Left colon (tissue), 2 donors: Measurements from ENCODE around the gene KIAA1549. TPM values are rescaled to one million over a fixed set of nuclear protein-coding genes. Genes with fewer than 3 reads are reported as not detected.
"Not testable (repeated sequence)": the region's sequence is repeated elsewhere in the genome, so short reads cannot be mapped to it uniquely, and the experiment has no call there.

Experiments used
- ATAC-seq: fragments of 200-7000 bp; cut with Tn5 transposase; one replicate; pipeline ENCODE4 v1.9.1; 2020; ENCODE audit warnings: mild to moderate bottlenecking, moderate library complexity
- DNase-seq, 2 donors: peaks; one replicate each; pipeline ENCODE4 v3.0.0-alpha.2; 2020
- intact Hi-C, 2 donors: fragments of 100-400 bp; cut with DNase I in 1 of 2; cut with micrococcal nuclease in 1 of 2; formaldehyde crosslinking; loops; one replicate each; pipeline versions ENCODE4 v1.11.2 to v1.14.0; 2022; cut with DNase I, micrococcal nuclease
- long read RNA-seq: library from polyadenylated mRNA; unstranded; transcript quantifications from one replicate; pipeline ENCODE4 v2.0.0, GENCODE V29; 2021
- total RNA-seq, 2 donors: library from RNA; stranded (reverse); fragmentation: NEBNext Ultra II Directional; extraction: Animal tissue kit (Norgen Biotek cat#: 25700); gene quantifications; one replicate each; pipeline ENCODE4 v1.2.1, GENCODE V29; 2021
- donor health status: DM: no; HTN: no; CAD: no.
- donor health status: DM: yes; HTN: yes; CAD: no.

KIAA1549 gene
- total RNA-seq, result 1 to 10 TPM; 2.7 to 3.3 TPM
- long read RNA-seq, partial matches to known transcripts, result 0 of 3 reads
- long read RNA-seq, other reads (novel, unspliced or antisense), result 3 of 3 reads

DNA sequence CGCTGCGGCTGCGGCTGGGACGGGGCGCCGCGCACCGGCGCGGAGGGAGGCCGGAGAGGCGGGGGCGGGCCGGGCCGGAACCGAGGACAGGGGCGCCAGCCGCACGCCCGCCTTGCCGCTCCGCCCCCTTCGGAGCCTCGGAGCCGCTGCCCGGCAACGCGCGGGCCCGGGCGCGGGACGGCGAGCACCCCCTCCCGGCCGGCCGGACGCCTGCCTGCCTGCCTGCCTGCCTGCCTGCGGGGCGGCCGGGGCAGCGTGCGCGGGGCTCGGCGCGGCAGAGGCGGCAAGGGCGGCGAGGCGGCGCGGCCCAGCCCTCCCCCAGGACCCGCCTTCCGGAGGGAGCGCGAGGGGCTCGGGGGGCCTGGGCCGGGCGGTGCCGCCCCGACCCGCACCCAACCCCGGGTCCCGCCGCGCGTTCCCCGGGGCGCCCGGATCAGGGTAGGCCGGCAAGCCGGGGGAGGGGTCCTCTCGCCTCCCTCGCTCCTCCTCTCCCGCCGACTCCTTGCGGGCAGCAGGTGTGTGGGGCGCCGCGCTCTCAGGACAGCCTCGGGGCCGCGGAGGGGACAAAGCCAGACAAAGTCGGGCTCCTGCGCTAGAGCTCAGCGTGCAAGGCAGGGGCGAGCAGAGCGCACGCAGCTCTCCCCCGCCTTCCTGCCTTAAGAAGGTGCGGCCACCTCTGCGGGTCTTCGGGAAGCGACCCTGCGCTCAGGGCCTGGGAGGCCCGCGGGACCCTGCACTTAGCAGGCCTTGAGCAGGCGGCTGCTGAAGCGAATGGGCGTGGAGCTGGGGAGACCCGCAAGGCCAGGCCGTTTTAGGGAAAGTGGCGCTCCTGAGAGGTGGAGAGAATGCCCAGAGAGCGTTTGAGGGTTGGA is at the start of gene KIAA1549:
KIAA1549 (minus strand) TSS at position 58 of the 872 bp plus-strand sequence. CDS start 120 bp downstream, outside the sequence.
- peak; percentile 44 to 74 for DNase-seq
- intact Hi-C loops, result no loop called here
- peak; percentile 92 for ATAC-seq

DNA sequence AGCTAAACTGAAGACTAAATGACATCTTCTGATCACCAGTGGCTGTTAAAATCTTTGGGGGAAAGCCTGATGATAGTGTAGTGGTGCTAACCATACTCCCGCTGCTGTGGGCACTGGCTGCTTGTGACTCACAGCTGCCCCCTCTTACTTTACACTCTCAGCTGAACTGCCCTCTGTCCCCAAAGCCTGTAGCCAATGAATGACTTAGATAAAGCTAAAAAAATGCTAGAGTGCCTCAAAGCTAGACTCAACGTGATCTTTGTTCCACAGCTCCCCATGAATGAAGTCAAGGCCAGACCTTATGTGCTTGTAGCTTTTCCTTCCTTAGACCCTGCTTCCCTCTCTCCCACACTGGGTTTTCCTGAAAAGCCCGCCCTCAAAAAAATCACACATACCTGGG is 48.2 kb upstream of the KIAA1549 start:
- intact Hi-C loops, result no loop called here
- DNase-seq (no peak), ATAC-seq (no peak)

DNA sequence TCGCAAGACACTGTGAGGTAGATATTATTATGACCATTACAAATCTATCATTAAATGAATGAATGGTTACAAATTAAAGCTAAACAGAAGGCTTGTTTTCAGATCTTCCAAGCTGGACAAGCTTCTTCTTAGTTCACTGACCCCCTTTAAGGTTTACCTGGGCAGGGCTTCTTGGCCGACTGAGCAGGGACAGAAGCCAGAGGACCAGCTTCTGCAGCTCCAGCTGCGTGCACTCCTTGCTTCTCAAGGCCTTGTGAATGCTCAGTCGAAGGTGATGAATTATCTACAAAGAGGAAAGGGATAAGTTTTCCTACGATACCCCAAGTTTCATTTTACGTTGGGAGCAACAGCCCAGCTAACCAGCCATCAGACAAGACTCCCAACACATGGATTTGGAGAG is 45.4 kb upstream of the KIAA1549 start:
- DNase-seq, result no peak
- intact Hi-C loops, result no loop called here
- ATAC-seq, result no peak

- ATAC-seq, DNase-seq, intact Hi-C loops: not testable (repeated sequence)
Measured at GRCh38 chr7:139025861-139026260, 44.7 kb upstream of the KIAA1549 start.

DNA sequence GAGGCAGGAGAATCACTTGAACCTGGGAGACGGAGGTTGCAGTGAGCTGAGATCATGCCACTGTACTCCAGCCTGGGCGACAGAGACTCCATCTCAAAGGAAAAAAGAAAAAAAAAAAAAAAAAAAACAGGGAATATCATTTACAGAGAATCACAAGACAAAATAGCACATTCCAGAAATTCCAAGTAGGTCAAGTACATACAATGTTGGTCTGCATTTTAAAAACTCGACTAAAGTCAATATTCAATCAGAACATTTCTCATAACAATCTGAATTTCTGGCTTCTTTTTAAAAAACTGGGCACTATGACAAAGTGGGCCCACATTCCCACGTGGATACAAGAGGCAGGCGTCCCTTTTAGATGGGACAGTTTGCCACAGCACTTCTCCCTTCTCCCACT is 41.9 kb upstream of the KIAA1549 start:
- no peak for DNase-seq
- intact Hi-C loops, result no loop called here
- ATAC-seq, result no peak

GRCh38 chr7:139022286-139022685 is 41.1 kb upstream of the KIAA1549 start:
- no peak for DNase-seq
- intact Hi-C loops, result no loop called here
- ATAC-seq, result no peak

DNA sequence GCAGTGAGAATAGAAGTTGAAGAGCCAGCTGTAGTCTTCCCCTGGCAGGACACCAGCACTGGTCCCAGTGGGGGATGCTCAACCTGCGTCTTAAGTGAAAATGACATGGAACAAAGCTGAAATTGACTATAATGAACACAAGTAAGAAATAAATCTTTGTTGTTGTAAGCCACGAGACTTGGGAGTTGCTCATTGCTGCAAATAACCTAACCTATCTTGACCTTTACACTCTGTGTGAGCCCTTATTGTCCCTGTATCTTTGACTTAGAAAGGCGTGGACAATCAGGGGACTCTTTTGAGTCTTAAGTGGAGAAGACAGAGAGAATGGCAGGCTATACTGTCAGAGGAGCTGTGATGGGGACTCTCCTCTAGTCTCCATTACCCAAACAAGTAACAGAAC is 37.7 kb upstream of the KIAA1549 start:
- intact Hi-C loops, result no loop called here
- ATAC-seq (peak; percentile 67), DNase-seq (no peak)

GRCh38 chr7:139016931-139017511 is 35.8 kb upstream of the KIAA1549 start:
- peak; percentile 86 for ATAC-seq
- peak; percentile 44 to 63 for DNase-seq
- intact Hi-C loops, result no loop called here

DNA sequence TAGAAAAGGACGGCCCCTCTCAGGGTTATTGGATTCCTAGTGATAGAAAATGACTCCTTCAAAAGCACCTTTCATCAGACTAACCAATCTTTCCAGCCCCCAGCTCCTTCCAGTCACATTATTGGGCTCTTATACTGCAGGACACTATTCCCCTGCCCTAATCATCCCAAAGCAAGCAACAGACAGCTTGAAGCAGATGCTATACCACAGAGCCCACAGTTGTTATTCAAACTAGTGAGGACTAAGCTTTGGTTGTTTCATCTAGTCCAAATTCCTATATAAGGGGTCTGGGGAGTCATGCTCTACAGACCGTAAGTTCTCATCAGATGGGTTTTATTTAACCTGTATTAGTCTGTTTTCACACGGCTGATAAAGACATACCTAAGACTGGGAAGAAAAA is 30.2 kb upstream of the KIAA1549 start:
- intact Hi-C loops, result no loop called here
- DNase-seq (no peak), ATAC-seq (no peak)

DNA sequence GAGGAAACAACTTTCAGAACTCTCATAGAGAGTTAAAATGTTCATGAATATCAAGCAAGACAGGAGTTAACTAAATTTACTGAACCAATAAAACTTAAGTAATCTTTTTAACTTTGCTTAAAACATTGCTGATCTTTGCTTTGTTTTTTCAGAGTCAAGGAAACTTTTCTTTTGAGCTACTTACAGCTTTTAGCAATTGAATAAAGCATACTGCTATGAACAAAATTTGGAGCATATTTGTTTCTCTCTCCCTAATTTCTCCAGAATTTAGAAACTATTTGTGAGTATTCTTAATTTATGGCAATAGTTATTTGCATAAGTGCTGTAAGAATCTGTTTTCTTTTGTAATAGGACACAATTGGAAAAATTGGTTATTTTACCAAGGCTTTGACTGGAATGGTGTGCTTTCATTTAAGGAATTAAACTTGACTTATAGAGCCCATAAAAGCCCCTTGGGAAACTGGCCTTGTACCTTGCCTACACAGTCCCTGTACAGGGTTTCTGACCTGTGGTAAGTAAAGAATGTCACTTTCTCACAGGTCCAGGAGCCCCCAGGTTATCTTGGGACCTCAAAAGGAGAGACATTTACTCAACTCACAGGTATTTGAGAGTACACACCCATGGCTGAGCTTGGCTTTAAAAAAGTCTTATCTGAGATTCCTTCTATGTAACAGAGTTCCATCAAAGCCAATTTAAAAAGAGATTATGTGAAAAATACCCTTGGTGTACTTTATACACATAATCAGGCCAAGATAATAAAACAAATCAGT is 23.3 kb upstream of the KIAA1549 start:
- no peak for DNase-seq

DNA sequence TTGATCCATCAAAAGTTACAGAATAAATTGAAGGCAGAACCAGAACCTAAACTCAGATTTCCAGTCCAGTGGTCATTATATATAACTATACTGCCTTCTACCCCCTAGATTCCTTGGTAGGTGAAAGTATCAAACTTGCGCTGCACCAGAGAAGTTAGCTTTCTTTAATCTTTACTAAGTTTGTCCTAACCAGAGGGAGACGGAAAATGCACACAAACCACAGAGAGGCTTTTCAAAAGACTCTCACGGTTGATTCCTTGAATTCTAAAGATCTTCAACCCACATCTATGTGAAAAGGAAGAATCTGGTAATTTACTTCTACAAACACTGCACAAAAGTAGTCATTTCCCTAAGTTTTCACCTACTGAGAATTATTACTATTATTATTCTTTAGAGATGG is 18.2 kb upstream of the KIAA1549 start:
- intact Hi-C loops, result no loop called here
- no peak for ATAC-seq
- no peak for DNase-seq

More for the DNA sequence above, 23.3 kb upstream of the KIAA1549 start:
- no peak for ATAC-seq
- intact Hi-C loops, result no loop called here

DNA sequence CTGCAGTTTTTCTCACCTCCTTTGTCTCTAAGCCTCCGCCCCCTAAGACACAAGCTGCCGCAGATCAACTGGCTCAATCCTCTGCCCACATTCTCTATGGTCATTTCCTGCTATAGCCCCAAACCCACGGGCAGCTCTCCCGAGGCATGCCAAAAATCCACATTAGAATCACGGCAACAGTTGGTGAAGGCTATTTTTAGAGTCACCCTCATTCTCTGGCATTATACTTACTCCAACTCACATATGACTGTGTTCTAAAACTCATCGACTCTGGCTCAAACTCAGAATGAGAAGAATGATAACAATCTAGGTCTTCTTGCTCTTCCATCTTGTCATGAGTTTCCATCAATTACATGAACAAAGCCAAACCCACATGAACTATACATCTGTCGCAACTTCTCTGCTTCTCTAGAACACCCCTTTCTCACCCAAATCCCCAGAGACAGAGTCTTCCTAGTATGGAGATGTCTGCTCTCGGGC is 10.9 kb upstream of the KIAA1549 start:
- ATAC-seq, result no peak
- intact Hi-C loops, result no loop called here
- no peak for DNase-seq

DNA sequence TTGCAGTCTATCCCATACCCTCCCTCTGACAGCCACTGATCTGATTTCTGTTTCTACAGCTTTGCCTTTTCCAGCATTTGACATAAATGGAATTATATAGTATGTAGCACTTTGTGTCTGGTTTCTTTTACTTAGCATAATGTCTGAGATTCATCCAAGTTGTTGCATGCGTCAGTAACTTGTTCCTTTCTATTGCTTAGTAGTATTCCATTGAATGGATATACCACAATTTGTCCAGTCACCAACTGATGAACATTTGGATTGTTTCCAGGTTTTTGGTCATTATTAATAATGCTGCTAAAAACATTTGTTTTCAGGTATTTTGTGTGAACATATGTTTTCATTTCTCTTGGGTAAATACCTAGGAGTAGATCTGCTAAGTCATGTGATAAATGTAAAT is 6.5 kb upstream of the KIAA1549 start:
- ATAC-seq (no peak), DNase-seq (no peak)
- intact Hi-C loops, result no loop called here

DNA sequence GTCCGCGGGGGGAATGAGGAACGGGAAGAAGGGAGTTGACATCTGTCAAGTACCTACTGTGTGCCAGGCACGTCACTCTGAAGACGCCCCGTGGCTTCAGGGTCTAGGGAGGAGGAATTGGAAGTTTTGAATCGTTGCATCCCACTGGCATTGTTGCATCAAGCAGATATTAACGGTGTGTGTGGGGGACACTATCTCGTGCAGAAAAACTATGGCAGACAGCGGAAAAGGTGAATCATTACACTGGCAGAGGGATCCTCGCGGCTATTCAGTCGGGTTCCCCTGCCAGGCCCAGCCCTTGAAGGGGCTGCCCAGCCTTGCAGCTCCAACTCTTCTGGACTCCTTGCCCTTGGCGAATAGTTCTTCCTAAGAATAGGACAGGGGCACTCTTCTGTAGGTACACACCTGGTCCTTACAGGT is 1.0 kb upstream of the KIAA1549 start:
- no peak for DNase-seq

DNA sequence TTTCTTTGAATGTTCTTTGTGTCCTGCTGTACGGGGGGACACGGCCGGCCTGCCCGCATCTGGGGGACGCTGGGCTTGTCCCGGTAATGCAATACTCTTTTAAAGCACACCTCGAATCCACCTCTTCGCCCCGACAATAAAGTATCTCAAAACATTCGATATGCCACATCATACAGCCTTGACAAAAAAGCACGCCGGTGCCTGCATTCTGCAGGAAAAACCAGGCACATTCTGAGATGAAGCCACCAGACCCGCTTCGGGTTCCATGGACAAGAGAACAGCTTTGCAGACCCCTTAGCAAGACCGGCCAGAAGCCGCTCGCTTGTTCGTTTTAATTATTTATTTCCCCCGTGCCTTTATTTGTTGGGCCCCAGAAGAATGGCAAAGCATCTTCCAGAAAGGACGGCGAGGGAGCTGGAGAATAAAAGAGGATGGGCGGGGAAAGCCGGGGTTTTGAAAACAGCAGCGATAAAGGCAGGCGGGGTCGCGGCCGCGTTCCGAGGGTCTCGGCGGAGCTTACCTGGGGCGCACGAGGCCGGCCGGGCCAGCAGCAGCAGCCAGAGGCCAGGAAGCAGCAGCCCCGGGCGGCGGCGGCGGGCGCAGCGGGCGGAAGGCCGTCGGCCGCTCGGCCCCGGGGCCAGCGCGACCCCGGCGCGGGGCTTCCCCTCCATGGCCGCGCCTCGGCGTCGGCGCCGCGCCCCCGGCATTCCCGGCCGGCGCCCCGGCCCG is 462 bp downstream of the KIAA1549 start:
- ATAC-seq, result peak; percentile 48
- intact Hi-C loops, result no loop called here

More for the DNA sequence above, 1.0 kb upstream of the KIAA1549 start:
- ATAC-seq, result no peak
- intact Hi-C loops, result no loop called here

DNA sequence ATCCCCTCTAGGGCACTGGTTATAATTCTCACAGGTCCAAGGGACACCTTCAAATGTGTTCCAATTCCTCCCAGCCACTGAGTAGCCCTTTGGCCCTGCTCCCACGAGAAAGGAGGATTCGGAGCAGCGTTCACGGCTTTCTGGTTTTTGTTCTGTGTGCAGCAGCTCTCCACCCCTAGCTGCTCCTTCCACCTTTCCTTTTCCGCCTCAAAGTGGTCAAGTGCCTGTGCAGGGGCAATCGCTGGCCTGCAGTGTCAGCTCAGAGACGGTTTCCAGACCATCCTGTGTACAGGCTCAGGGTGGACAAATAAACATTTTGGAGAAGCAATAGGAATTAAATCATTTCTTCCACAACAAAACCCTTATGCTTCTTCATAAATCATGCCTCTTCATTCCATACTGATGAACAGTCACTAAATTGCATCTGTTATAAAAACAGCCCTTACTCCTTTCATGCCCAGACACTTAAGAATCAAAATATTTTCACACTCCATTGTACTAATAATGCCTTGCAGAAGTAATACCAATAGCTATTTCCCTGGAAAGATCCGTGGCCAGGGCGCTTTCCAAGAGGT is 1.1 kb downstream of the KIAA1549 start:
- no peak for ATAC-seq
- intact Hi-C loops, result no loop called here
- no peak for DNase-seq

More for the DNA sequence above, 462 bp downstream of the KIAA1549 start:
- peak in 1 of 2 donors; percentile 39 for DNase-seq

DNA sequence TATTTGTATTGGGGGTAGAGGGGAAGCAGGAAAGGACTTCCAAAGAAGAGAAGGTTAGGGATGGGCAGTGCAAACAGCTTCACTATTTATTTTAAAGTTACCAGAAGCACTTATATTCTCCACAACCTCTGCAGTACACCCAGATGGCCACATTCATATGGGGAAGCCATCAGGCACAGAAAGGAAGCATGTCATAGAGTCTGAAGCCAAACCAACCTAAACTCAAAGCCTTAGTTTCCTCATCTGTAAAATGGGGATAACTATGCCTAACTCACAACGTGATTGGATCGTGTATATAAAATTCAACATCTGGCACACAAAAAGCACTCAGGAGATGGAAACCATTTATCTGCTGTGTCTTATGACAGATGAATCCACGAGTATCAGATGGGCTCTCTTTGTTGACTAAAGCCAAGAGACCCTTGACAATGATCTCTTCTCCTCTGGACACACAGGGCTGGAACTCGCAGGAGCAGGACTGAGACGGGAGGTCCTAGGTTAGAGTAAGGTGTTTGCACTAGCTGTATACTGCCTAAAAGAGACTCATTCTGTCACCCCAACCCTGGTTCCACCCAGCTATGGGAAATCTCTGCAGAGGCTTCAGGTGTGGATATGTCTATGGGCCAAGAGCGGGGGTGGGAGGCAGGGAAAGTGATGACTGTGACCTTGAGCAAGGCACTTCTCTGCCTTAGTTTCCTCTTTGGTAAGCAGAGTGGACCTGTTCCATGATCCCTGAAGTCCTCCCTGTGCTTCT is 1.8 kb downstream of the KIAA1549 start:
- intact Hi-C loops, result no loop called here
- ATAC-seq (no peak), DNase-seq (no peak)
